AG09309 (cell line): Measurements from ENCODE around the gene NXT1.

Source experiments
- DNase-seq: peaks from one replicate; pipeline ENCODE4 v3.0.0-alpha.2; 2010; ENCODE audit warnings: low read depth
- H3K4me3 ChIP-seq: 2 replicates; pipeline ENCODE4 v1.5.1; 2011; ENCODE audit warnings: mild to moderate bottlenecking, low read depth, low read length, moderate library complexity; ENCODE audit not compliant: control insufficient read depth
- TF ChIP-seq, protein P1 (sequence below): IDR thresholded peaks from 2 replicates; pipeline ENCODE4 v1.5.1; 2011; ENCODE audit warnings: mild to moderate bottlenecking, low read depth, low read length, inconsistent platforms; ENCODE audit not compliant: insufficient read depth, control insufficient read depth; ENCODE audit errors: missing control alignments

The NXT1 gene

DNA sequence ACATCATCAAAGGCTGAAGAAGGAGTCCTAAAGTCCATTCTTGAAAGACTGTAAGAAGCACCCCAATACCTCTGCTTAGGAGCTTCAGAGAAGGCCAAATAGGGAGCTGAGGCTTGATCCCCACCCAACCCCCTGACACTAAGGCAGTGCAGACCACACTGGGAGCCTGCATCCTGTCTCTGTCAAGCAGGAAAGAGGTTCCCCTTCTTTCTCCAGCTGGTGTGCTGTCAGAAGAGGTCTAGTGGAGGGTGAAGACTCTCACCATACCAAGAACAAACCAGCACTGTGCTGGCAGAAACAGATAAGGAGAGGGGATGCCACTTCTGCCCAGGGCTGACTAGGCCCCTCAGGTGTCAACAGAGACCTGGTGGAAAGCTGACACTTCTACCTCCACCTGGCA is 31.3 kb downstream of the NXT1 start:
- DNase-seq = no peak
- H3K4me3 ChIP-seq = no peak overlapping the region
- TF ChIP-seq, protein P1, sequence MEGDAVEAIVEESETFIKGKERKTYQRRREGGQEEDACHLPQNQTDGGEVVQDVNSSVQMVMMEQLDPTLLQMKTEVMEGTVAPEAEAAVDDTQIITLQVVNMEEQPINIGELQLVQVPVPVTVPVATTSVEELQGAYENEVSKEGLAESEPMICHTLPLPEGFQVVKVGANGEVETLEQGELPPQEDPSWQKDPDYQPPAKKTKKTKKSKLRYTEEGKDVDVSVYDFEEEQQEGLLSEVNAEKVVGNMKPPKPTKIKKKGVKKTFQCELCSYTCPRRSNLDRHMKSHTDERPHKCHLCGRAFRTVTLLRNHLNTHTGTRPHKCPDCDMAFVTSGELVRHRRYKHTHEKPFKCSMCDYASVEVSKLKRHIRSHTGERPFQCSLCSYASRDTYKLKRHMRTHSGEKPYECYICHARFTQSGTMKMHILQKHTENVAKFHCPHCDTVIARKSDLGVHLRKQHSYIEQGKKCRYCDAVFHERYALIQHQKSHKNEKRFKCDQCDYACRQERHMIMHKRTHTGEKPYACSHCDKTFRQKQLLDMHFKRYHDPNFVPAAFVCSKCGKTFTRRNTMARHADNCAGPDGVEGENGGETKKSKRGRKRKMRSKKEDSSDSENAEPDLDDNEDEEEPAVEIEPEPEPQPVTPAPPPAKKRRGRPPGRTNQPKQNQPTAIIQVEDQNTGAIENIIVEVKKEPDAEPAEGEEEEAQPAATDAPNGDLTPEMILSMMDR = no peak

DNA sequence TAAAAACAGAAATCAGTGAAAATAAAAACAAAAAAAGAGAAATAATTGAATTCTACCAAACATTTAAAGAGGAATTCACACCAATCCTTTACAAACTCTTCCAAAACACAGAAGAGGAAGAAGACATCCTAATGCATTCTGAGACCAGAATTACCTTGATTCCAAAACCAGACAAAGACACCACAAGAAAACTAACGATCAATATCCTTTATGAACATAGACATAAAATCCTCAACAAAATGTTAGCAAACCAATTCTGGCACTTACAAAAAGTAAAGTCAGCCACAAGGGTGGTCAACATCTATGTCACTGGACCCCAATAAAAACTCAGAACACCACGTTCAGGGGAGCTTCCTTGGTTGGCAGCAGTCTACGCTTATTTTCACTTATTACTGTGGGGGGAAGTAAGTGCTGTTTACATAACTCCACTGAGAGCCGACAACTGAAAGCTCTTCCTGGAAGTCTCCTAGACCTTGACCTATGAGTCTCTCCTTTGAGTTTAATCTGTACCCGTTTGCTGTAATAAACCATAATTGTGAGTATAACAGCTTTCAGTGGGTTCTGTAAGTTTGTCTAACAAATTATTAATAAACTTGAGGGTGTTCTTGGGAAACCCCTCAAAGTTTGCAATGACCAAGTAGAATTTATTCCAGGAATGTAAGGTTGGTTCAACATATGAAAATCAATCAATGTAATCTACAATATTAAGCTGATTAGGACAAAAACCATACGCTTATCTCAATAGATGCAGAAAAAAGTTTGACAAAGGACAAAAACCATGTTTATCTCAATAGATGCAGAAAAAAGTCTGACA is 35.9 kb downstream of the NXT1 start:
- no peak for DNase-seq
- TF ChIP-seq, protein P1 = no peak
- H3K4me3 ChIP-seq = no peak overlapping the region

DNA sequence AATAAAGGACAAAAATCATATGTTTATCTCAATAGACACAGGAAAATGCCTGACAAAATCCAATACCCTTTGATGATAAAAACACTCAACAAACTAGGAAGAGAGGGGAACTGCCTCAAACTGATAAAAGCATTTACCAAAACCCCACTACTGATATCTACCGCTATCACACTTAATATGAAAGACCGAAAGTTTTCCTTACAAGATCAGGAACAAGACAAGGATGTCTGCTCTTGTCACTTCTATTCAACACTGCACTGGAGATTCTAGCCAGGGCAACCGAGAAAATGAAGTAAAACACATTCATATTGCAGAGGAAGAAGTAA is 36.5 kb downstream of the NXT1 start:
- H3K4me3 ChIP-seq = no peak overlapping the region
- TF ChIP-seq, protein P1 = no peak
- no peak for DNase-seq

DNA sequence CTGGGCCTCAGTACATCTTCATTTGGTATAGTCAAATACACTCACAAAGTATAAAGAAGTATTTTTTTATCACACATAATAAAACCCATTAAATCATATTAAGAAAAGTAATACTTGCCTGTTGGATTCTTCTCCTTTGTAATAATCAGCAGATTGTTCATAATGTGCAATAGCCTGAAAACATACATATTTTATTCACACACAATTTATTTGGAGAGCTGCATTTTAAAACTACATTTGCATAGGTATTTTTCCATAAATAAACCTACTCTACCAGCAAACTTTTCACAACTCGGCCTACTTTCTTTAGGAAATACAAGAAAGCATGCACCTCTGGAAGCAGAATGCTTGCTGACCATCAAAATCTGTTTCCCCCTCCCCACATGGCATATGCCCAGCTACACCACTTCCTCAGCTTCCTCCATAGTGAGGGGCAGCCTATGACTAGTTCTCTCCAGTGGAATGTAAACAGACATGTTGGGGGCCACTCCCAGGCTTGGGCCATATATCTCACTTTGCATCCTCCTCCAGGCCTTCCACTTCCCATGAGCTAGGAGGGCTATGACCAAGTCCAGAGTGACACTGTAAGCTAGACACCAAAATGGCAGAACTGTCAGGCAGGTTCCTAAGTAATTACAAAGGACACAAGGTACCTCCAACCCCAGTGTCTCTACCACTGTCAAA is 39.6 kb downstream of the NXT1 start:
- no peak for DNase-seq
- no peak overlapping the region for H3K4me3 ChIP-seq
- TF ChIP-seq, protein P1 = no peak

DNA sequence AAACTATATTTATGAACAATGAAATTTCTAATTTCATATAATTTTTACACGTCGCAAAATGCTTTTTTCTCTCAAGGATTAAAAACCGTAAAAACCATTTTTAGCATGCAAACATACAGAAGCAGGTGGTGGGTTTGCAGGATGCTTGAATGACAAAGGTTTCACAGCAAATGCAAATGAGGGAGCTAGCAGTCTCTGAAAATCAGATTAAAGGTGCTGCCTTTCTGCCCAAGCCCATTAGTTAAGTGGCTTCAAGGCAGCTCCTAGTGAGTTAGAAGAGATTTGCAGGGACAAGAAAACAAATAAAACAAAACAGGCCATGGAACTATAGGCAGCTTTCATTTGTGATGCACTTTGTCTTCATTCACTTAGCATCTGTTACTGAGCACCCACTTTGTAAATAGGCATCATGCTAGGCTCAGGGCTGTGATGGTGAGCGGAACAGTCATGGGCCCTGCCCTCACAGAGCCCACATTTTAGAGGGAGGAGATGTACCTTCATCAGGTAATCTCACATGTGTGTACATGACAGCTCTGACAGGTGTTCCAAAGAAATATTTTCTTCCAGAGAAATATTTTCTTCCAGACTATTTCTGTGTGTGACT is 41.2 kb downstream of the NXT1 start:
- no peak for DNase-seq
- no peak overlapping the region for H3K4me3 ChIP-seq
- TF ChIP-seq, protein P1 = no peak

DNA sequence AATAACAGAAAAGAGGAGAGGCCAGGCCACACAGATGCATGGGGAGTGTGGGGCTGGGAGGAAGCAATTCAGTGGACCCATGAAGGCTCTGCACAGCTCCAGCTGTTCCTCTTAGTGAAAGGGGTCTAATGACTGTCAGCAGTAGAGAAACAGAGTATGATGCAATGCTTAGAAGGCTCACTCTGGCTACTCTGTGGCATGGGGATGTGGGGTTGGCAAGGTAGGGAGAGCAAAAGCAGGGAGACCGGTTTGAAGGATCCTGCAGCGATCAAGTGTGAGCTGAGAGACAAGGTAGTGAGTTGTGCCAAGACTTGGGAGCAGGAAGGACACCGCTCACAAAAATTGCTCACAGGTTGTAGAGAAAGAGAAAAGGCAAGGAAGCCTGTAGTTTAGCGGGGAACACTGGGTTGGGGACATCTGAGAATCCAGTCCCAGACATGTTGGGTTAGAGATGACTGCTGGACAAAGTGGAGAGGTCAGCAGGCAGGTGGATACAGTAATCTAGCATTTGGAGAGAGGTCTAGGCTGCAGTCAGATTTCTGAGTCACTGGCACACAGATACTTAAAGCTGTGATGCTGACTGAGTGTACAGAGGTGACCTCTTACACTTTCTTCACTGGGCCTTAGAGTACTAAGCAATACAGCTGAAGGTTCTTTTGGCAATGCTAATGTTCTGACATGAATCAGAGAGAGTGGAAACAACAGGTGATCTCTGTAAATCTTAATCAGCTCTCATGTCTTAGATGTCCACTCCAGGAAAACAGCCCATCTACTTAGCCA is 43.6 kb downstream of the NXT1 start:
- no peak for DNase-seq
- TF ChIP-seq, protein P1 = no peak
- H3K4me3 ChIP-seq = no peak overlapping the region
